DND-41 (cell line): Measurements from ENCODE around the gene MALT1.

ENCODE experiments used
- EZH2 ChIP-seq: IDR thresholded peaks from 3 replicates; pipeline ENCODE4 v1.6.1; 2012; ENCODE audit warnings: borderline replicate concordance, low read depth, mild to moderate bottlenecking, moderate library complexity, low read length, inconsistent platforms; ENCODE audit not compliant: severe bottlenecking
- TF ChIP-seq, protein P1 (sequence below): IDR thresholded peaks from 2 replicates; pipeline ENCODE4 v1.5.1; 2012; ENCODE audit warnings: borderline replicate concordance, low read length, moderate library complexity, mild to moderate bottlenecking; ENCODE audit not compliant: poor library complexity, severe bottlenecking; ENCODE audit errors: extremely low read depth

DNA sequence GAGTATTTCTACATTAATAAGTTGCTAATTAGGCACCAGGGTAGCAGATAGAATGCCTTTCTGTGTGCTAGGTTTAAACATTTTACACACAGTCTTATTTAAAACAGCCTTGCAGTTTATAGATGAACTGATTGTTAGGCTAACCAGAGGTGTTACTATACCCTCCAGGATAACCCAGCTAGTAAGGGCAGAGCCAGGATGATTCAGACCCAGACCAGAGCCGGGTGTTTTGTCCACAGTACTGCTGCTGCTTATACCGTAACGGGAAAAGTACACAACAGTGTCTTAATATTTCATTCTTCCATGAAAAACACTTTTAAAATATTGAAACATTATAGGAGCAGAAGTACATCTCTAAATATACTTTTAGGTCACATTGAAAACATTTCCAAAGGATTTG, 82.7 kb downstream of the MALT1 start:
- TF ChIP-seq, protein P1, sequence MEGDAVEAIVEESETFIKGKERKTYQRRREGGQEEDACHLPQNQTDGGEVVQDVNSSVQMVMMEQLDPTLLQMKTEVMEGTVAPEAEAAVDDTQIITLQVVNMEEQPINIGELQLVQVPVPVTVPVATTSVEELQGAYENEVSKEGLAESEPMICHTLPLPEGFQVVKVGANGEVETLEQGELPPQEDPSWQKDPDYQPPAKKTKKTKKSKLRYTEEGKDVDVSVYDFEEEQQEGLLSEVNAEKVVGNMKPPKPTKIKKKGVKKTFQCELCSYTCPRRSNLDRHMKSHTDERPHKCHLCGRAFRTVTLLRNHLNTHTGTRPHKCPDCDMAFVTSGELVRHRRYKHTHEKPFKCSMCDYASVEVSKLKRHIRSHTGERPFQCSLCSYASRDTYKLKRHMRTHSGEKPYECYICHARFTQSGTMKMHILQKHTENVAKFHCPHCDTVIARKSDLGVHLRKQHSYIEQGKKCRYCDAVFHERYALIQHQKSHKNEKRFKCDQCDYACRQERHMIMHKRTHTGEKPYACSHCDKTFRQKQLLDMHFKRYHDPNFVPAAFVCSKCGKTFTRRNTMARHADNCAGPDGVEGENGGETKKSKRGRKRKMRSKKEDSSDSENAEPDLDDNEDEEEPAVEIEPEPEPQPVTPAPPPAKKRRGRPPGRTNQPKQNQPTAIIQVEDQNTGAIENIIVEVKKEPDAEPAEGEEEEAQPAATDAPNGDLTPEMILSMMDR: no peak
- no peak for TF ChIP-seq EZH2
